Mesodermal cell (in vitro differentiated cells): ENCODE data around the gene ANKRD10.
"Not testable (repeated sequence)": the region's sequence is repeated elsewhere in the genome, so short reads cannot be mapped to it uniquely, and the experiment has no call there.

Experiments used
- H3K27ac ChIP-seq: 2 replicates; pipeline ENCODE4 v1.7.0; 2013; ENCODE audit warnings: mild to moderate bottlenecking, low read depth, low read length, moderate library complexity; ENCODE audit not compliant: severe bottlenecking
- H3K36me3 ChIP-seq: 2 replicates; pipeline ENCODE4 v1.7.1; 2013; ENCODE audit warnings: mild to moderate bottlenecking, low read length, moderate library complexity; ENCODE audit not compliant: control insufficient read depth, insufficient read depth
- H3K4me1 ChIP-seq: one replicate; pipeline ENCODE4 v1.7.1; 2013; ENCODE audit warnings: mild to moderate bottlenecking, low read length; ENCODE audit not compliant: insufficient read depth, control insufficient read depth, poor library complexity, severe bottlenecking
- H3K4me3 ChIP-seq: 2 replicates; pipeline ENCODE4 v1.7.0; 2013; ENCODE audit warnings: low read length, control low read depth, mild to moderate bottlenecking; ENCODE audit not compliant: insufficient read depth, poor library complexity, severe bottlenecking; ENCODE audit errors: extremely low read depth
- H3K9me3 ChIP-seq: 2 replicates; pipeline ENCODE4 v1.7.1; 2013; ENCODE audit warnings: mild to moderate bottlenecking, low read length, moderate library complexity; ENCODE audit not compliant: control insufficient read depth
- WGBS, 2 experiments: methylation state at CpG; one replicate each; pipeline ENCODE4 v1.1.5; 2013; ENCODE audit warnings: missing lambda C conversion rate in 2 of 2; ENCODE audit not compliant: insufficient coverage in 2 of 2; 5-methylcytosine and 5-hydroxymethylcytosine counted together

The ANKRD10 gene

DNA sequence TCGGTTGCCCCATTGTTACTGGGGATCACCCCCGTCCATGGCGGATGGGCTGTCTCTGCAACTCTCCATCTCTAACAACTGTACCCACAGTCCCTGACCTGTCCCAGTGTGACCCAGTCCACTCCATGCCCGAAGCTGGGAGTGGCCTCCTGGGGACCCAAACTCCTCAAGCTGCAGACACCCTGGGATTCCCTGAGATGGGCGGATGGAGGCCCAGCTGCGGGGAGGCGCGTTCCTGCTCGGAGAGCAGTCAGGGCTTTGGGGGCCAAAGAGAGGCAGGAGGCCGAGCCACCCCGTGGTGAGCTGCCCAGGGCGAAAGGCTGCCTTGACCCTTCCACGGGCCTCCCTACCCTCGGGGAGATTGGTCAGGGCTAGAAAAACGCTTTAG, 39.7 kb upstream of the ANKRD10 start:
- WGBS, 2 experiments: 88 to 91% methylated on average over 12 to 14 of the region's 15 CpGs
- H3K9me3 ChIP-seq, H3K36me3 ChIP-seq, H3K4me3 ChIP-seq: not testable (repeated sequence)
- peak overlapping the region; percentile 78 for H3K27ac ChIP-seq
- peaks cover 20% of the 10 kb centered on the region for H3K4me1 ChIP-seq

DNA sequence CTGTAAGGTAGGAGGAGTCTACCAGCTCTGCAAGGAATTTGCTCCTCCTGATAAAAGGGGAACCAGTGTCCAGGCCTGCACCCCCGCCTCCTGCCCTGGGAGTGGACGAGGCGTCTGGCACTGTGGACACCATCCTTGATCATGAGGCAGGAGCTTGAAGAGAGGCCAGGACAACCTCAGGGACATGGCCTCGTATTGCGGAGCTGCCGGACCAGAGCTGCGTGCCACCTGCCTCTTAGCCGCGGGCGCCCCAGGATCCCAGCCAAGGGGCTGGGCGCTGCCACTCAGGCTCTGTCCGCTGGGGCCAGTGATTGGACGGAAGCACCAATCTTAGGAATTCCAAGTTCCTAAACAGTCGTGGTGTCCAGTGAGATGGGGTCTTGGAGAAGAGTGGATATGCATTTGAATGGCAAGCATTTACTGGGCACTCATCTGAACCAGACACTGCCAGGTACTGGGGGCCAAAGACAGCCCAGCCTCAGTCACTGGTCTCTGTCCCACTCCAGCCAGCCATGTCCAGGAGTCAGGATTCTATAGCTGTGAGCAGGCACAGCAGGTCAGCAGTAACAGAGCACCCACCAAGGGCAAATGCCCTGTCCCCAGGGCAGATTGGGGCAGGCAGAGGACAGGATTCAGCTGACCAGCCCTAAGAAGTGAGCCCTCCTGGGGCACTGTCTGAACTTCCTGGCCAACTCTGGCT, 39.1 kb upstream of the ANKRD10 start:
- WGBS, 2 experiments: 96% methylated on average over 10 to 14 of the region's 14 CpGs

DNA sequence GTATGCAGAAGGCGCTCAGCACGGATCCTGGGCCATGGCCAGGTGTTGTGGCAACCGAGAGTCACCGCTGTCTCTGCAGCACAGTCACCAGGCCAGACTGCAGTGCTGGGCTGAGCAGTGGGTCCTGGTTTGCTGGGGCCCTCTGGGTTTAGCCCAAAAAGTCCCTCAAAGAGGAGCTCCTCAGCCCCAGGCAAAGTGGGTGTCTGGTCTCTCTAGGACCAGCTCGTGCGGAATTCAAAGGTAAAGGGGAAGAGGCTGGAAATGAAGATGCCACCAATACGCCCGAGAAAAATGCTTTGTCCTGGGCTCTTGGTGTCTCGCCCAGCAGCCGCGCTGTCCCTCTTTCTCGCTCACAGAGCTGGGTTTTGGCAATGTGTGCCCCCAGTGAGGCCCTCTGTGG, 38.5 kb upstream of the ANKRD10 start:
- WGBS, 2 experiments: 94 to 95% methylated on average over 12 of the region's 12 CpGs
- H3K36me3 ChIP-seq: no peaks in the 10 kb centered on the region
- no peak overlapping the region for H3K27ac ChIP-seq
- no peak overlapping the region for H3K4me3 ChIP-seq
- H3K9me3 ChIP-seq: no peaks in the 10 kb centered on the region
- H3K4me1 ChIP-seq: peaks cover 20% of the 10 kb centered on the region

More for the DNA sequence above, 39.1 kb upstream of the ANKRD10 start:
- H3K4me3 ChIP-seq: no peak overlapping the region
- H3K4me1 ChIP-seq: peaks cover 20% of the 10 kb centered on the region
- H3K36me3 ChIP-seq: no peaks in the 10 kb centered on the region
- H3K9me3 ChIP-seq: no peaks in the 10 kb centered on the region
- no peak overlapping the region for H3K27ac ChIP-seq

DNA sequence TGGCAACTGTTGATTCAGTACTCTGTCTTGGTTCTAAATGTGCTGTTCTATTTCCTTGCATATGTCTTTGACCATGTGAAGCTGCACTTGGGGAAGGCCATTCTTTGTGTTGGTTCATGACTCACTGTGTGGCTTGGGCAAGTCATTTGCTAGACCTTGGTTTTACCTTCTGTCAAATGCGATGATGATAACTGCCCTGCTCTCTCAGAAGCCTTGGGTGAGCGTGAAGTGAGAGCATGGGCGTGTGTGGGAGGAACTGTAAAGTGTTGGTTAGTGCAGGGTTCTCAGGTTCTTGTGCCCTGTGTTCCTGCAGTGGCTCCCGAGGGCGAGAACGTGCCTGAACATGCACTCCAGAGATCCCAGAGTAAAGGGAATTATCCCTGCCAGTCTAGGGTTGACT, 37.3 kb upstream of the ANKRD10 start:
- not testable (repeated sequence) for H3K27ac ChIP-seq, H3K36me3 ChIP-seq, H3K4me3 ChIP-seq, H3K9me3 ChIP-seq
- peaks cover 14% of the 10 kb centered on the region for H3K4me1 ChIP-seq
- 94% methylated on average over 3 of the region's 6 CpGs; no CpG with 5 or more reads in 1 of the 2 experiments for WGBS, 2 experiments

DNA sequence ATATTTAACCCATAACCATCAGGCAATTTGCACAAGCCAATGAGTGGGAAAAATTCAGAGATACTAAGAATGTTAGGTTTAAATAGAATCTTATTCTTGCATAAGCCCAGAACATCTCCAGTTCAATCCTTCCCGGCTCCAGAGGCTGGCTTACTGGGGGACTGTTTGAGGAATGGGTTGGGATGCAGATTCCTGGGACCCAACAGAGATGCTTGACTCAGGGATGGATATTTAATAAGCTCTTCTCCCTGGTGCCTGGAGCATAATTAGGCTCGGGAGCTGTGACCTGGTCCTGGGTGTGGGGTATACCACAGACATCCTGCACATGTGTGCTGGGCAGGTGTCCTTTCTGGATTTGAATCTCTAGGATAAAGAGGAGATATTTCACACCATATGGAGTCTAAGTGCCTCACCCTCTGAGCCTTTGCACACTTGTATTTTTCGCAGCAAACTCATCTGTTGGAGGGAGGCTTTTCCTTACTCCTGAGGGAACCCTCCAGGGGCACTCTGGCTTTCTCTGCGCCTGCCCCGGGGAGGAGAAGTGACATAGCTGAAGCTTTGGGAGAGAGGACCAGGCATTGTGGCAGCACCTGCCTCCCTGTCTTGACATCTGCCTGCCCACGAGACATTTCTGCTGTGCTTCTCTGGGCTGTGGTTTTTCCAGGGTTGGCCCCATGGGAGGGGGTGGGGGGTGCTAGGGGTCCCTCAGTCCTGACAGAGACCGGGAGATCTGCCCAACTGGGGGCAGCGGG, 36.1 kb upstream of the ANKRD10 start:
- 82 to 97% methylated on average over 4 to 5 of the region's 8 CpGs for WGBS, 2 experiments
- peaks cover 13% of the 10 kb centered on the region for H3K4me1 ChIP-seq
- no peak overlapping the region for H3K27ac ChIP-seq
- no peaks in the 10 kb centered on the region for H3K36me3 ChIP-seq
- H3K9me3 ChIP-seq: no peaks in the 10 kb centered on the region
- H3K4me3 ChIP-seq: no peak overlapping the region

DNA sequence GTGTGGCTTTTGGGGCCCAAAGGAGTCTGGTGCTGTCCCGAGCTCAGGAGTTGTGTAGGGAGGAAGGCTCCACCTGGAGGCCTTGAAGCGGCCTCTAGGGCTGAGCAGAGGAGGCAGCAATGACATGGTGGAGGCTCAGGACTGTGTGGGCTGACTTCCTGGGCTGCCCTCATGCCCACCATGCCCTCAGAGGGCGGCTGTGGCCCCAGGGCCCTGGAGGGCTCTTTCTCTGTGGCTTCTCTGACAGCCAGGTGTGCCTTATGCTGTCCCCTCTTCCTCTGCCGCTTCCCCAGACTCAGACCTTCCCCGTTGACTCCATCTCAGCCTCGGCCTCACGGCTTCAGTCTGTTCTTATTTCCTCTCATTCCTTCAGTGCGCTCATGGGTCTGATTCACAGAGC, 35.5 kb upstream of the ANKRD10 start:
- H3K36me3 ChIP-seq: no peaks in the 10 kb centered on the region
- no peaks in the 10 kb centered on the region for H3K9me3 ChIP-seq
- 82 to 92% methylated on average over 6 to 7 of the region's 8 CpGs for WGBS, 2 experiments
- H3K27ac ChIP-seq: no peak overlapping the region
- H3K4me1 ChIP-seq: peaks cover 13% of the 10 kb centered on the region
- H3K4me3 ChIP-seq: no peak overlapping the region

DNA sequence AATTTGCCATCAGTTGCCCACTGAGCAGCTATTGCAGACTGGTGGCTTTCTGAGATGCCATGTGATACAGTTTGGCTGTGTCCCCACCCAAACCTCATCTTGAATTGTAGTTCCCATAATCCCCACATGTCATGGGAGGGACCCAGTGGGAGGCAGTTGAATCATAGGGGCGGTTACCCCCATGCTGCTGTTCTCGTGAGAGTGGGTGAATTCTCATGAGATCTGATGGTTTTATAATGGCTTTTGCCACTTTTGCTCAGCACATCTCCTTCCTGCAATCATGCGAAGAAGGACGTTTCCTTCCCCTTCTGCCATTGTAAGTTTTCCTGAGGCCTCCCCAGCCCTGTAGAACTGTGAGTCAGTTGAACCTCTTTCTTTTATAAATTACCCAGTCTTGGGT, 34.8 kb upstream of the ANKRD10 start:
- H3K4me3 ChIP-seq: no peak overlapping the region
- no peaks in the 10 kb centered on the region for H3K36me3 ChIP-seq
- H3K9me3 ChIP-seq: no peaks in the 10 kb centered on the region
- H3K27ac ChIP-seq: no peak overlapping the region
- WGBS, 2 experiments: 84 to 92% methylated on average over 2 to 3 of the region's 4 CpGs
- peaks cover 13% of the 10 kb centered on the region for H3K4me1 ChIP-seq

DNA sequence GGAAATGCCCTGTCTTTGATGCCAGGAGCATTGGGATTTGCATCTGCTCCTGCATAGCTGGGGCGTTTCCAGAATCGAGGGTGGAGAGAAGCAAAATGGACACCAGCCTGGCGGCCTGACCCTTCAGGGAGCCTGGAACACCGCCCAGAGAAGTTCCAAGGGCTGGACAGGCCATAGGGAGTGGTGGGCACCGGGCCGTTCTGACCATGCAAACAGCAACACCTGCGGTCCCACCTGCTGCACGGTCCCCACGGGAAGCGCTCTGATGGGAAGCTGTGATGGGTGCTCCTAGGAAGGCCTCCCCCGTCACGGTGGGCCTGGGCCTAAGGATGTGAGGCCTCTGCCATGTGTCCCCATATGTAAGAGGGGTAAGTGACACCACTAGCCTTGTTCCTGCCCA, 34.2 kb upstream of the ANKRD10 start:
- Histone ChIP-seq H3K4me1 (peaks cover 14% of the 10 kb centered on the region), H3K4me3 (no peak overlapping the region), H3K27ac (no peak overlapping the region), H3K9me3 (no peaks in the 10 kb centered on the region), H3K36me3 (no peaks in the 10 kb centered on the region)
- WGBS, 2 experiments: 92 to 94% methylated on average over 8 to 12 of the region's 12 CpGs

DNA sequence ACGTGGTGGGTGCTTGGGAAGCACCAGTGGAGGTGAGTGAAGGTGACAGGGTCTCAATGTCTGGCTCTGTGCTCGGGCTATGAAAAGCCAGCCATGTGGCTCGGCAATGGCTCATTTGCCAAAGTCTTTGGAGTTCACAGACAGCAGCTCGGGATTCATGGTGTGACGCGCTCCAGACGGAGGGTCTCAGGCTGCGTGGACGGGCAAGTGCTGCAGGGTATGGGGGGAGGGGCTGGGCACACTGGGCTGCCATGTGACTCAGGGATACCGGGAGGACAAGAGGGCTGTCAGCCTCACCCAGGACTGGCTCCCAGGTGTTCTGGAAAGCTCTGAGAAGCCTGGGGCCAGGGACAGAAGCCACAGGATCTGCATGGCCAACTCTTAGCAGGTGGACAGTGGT, 32.5 kb upstream of the ANKRD10 start:
- H3K4me1 ChIP-seq: peaks cover 14% of the 10 kb centered on the region
- no CpG with 5 or more reads among the region's 10 CpGs for WGBS, 2 experiments
- H3K9me3 ChIP-seq, H3K27ac ChIP-seq, H3K36me3 ChIP-seq, H3K4me3 ChIP-seq: not testable (repeated sequence)

DNA sequence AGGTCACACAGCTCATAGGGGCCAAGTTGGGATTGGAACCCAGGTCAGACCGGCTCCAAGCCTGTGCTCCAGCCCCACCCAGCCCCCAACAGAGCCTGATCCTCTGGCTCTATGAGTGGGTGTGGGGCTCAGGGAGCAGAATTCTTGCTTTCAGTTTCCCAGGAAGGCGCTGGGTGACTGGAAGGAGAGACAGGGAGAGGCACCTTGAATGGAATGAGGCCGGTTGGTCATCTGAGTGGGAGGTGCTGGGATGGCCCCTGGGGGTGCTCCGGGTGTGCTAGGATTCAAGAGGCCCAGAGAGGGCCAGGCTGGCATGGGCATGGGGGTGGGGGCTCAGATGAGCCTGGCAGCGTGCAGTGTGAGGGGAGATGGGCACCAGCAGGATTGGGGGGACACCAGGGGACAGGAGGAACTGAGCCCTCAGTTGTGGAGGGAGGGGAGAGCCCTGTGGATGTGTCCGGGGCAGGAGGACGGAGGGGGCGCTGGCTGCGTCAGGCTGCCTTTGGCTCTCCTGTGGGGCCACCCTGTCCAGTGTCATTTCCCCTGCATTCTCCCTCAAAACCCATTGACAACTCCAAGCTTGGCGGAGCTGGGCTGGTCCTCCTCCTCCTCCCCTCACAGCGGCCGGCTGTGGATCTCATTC, 31.2 kb upstream of the ANKRD10 start:
- WGBS, 2 experiments: 92 to 94% methylated on average over 9 of the region's 12 CpGs
- Histone ChIP-seq H3K4me1 (peaks cover 14% of the 10 kb centered on the region), H3K36me3 (no peaks in the 10 kb centered on the region), H3K9me3 (no peaks in the 10 kb centered on the region), H3K27ac (no peak overlapping the region), H3K4me3 (no peak overlapping the region)
